ENCODE data around the gene ITGB8. TPM values are rescaled to one million over a fixed set of nuclear protein-coding genes. Genes with fewer than 3 reads are reported as not detected.
A peak's percentile ranks its signal among the peaks of the same experiment; 100 is the strongest.

Gene ITGB8
- total RNA-seq, 1 donor from 2014 or later, result 0.03 TPM

DNA sequence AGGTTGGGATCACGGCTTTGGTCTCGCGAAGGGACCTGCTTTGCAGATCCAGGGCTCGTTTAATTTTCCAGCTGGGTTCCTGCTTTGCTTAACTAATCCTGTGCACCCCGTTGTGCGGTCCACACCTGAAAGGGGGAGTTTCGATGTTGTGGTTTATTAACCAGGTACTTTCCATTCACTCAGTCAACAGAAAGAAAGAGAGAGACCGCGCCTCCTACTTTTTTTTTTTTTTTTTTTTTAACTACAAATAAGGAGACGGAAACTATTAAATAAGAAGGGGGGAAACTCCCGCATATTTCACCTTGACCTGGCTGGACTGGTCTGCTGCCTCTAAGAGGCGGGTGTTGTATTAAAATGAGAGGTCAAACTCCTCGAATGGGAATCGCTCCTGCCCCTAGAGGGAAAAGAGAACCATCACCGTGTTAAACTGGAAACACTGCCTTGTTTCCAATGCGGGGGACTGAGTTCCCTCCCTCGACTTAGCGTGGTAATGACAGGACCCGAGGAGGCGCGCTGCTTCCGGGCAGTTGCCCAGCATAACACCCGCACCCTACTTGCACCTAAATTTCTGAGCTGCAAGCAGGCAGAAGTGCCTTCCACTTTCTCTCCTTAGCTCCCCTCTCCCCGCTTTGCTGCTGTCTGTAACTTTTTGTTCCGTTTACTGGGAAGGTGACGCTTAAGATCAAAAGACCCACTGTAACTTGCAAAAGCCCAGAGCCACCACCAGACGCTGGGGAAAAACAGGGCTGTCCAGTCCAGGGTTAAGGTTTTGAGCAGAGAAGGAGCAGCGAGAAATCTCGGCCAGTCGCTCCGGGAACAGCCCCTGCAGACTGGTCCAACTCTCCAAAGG lies 1.1 kb upstream of the ITGB8 start:
- no peaks in the 10 kb centered on the region for H3K9me3 Mint-ChIP-seq
- peaks cover 67% of the 10 kb centered on the region for H3K27me3 Mint-ChIP-seq (ENCODE audit: insufficient read depth)
- H3K27ac Mint-ChIP-seq, result peak overlapping the region; percentile 77
- H3K4me1 Mint-ChIP-seq (ENCODE audit: low read depth), result peaks cover 26% of the 10 kb centered on the region
- intact Hi-C loops (cut with micrococcal nuclease), result loop anchor here (1.0 to 2.0 kb wide), 2 partner anchors 52 to 621 kb away; partner anchors contain the start of gene POLR1F
- H3K4me3 Mint-ChIP-seq, result peak overlapping the region; percentile 88
- no peak for DNase-seq (ENCODE audit: low spot score)
- no peaks in the 10 kb centered on the region for H3K36me3 Mint-ChIP-seq (ENCODE audit: low read depth)

DNA sequence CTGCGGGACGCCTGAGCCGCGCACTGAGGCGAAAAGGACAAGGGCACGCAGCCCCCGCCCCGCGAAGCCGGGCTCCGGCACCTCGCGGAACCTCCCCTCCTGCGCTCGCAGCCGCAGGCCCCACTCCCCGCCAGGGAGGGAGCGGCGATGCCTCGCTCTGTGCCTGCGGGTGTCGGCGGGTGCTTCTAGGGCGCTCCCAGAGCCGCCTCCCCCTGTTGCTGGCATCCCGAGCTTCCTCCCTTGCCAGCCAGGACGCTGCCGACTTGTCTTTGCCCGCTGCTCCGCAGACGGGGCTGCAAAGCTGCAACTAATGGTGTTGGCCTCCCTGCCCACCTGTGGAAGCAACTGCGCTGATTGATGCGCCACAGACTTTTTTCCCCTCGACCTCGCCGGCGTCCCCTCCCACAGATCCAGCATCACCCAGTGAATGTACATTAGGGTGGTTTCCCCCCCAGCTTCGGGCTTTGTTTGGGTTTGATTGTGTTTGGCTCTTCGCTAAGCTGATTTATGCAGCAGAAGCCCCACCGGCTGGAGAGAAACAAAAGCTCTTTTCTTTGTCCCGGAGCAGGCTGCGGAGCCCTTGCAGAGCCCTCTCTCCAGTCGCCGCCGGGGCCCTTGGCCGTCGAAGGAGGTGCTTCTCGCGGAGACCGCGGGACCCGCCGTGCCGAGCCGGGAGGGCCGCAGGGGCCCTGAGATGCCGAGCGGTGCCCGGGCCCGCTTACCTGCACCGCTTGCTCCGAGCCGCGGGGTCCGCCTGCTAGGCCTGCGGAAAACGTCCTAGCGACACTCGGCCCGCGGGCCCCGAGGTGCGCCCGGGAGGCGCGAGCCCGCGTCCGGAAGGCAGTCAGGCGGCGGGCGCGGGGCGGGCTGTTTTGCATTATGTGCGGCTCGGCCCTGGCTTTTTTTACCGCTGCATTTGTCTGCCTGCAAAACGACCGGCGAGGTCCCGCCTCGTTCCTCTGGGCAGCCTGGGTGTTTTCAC lies 519 bp downstream of the ITGB8 start:
- intact Hi-C loops (cut with micrococcal nuclease), result loop anchor here (1.0 to 2.0 kb wide), 2 partner anchors 54 to 622 kb away; partner anchors contain the start of gene POLR1F
- Mint-ChIP-seq H3K4me1 (ENCODE audit: low read depth) (peaks cover 26% of the 10 kb centered on the region), H3K27me3 (ENCODE audit: insufficient read depth) (peaks cover 62% of the 10 kb centered on the region), H3K27ac (peak overlapping the region; percentile 25), H3K4me3 (peak overlapping the region; percentile 66), H3K9me3 (no peaks in the 10 kb centered on the region), H3K36me3 (ENCODE audit: low read depth) (no peaks in the 10 kb centered on the region)
- DNase-seq (ENCODE audit: low spot score), result peak; percentile 1

DNA sequence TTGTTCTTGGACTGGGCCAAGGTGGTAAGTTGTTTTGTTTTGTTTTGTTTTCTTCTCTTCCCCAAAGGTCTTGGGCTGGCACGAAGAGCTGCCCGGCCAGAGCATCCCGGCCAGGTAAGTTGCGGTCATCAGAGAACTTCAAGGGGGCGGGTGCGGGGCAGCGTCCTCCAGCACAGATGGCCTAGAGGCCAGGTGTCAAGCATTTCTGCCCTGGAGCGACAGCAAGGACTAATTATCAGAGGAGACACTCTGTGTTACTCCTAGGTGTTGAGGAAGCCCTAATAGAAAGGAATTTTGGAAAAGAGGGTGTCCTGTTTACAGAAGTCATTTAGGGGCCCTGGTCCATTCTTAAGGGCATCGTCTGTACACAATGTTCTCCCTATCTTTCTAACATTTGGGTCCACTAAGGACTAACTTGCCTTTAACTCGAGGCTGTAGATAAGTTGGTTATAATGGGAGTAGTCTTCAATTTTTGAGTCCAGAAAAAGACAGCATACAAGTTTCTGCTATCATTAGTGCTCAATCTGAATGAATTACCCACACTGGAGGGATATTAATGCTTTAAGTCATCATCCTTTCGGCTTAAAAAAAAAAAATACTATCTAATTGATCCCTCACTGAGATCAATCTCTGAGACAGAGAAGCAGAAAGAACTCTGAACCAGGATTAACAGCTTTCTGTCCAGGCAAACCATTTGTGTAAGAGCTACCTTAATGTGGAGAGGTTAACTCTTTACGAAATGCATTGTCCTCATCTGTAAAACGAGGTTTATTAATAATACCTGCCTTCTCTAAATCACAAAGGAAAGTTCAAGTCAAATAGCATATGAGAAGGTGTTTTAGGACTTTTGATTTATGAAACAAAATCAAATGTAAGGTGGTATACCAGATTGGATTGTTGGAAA lies 1.5 kb downstream of the ITGB8 start:
- H3K4me3 Mint-ChIP-seq, result peak overlapping the region; percentile 66
- H3K4me1 Mint-ChIP-seq (ENCODE audit: low read depth), result peaks cover 26% of the 10 kb centered on the region
- H3K36me3 Mint-ChIP-seq (ENCODE audit: low read depth), result no peaks in the 10 kb centered on the region
- H3K27ac Mint-ChIP-seq, result no peak overlapping the region
- no peak for DNase-seq (ENCODE audit: low spot score)
- intact Hi-C loops (cut with micrococcal nuclease), result loop anchor here (2.0 kb wide), 1 partner anchor 623 kb away; the partner anchor contains the start of gene POLR1F
- H3K27me3 Mint-ChIP-seq (ENCODE audit: insufficient read depth), result peaks cover 55% of the 10 kb centered on the region
- H3K9me3 Mint-ChIP-seq, result no peaks in the 10 kb centered on the region

DNA sequence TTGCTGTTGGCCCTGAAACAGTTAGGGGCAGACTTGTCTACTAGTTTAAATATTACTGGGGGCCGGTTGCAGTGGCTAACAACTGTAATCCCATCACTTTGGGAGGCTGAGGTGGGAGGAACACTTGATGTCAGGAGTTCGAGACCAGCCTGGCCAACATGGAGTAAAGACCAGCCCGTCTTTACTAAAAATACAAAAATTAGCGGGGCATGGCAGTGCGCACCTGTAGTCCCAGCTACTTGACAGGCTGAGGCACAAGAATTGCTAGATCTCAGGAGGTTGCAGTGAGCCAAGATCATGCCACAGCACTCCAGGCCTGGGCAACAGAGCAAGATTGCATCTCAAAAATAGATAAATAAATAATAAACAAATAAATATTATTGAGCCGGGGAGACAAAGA lies 7.6 kb downstream of the ITGB8 start:
- H3K27ac Mint-ChIP-seq, result no peak overlapping the region
- H3K4me3 Mint-ChIP-seq, result no peak overlapping the region
- peaks cover 6% of the 10 kb centered on the region for H3K27me3 Mint-ChIP-seq (ENCODE audit: insufficient read depth)
- no peaks in the 10 kb centered on the region for H3K36me3 Mint-ChIP-seq (ENCODE audit: low read depth)
- intact Hi-C loops (cut with micrococcal nuclease), result no loop called here
- H3K4me1 Mint-ChIP-seq (ENCODE audit: low read depth), result no peaks in the 10 kb centered on the region
- no peak for DNase-seq (ENCODE audit: low spot score)
- H3K9me3 Mint-ChIP-seq, result no peaks in the 10 kb centered on the region

DNA sequence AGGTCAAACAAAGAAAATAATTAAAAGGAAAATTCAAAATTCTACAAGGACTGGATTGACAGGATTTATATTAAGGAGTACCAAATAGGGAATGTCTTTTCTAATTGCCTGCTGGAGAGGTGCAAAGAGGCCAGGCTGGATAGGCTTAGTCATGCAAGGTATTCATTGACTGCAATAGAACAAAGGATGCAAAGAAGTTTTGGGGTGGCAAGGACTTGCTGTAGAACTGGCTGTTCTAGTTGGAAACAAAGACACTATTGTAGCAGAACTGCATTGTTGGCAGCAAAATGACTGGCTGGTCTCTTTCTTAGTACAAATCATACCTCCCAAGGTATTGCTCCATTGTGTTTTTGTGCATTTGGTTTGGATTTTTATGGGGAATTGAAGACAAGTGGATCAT lies 10.1 kb downstream of the ITGB8 start:
- Mint-ChIP-seq H3K4me1 (ENCODE audit: low read depth) (no peaks in the 10 kb centered on the region), H3K27me3 (ENCODE audit: insufficient read depth) (no peaks in the 10 kb centered on the region), H3K27ac (no peak overlapping the region), H3K9me3 (no peaks in the 10 kb centered on the region), H3K4me3 (no peak overlapping the region), H3K36me3 (ENCODE audit: low read depth) (no peaks in the 10 kb centered on the region)
- DNase-seq (ENCODE audit: low spot score), result no peak
- intact Hi-C loops (cut with micrococcal nuclease), result no loop called here

DNA sequence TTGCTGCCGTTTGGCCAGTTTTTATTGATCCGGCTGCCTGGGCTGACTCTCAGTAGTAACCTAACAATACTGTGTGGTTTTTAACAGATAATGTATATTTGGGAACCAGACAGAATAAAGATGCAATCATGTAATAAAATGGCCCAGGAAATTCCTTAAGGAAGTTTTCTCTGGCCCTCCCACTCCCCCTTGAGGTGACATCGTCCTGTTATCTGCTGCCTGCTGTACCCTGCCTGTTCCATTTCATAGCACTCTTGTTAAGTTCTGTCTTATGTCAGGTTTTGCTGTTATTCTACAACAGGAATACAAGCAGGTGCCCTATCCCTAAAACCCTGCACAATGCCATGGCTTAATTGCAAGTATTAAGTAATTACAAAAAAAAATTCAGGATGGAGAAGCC lies 12.5 kb downstream of the ITGB8 start:
- no peaks in the 10 kb centered on the region for H3K9me3 Mint-ChIP-seq
- H3K36me3 Mint-ChIP-seq (ENCODE audit: low read depth), result no peaks in the 10 kb centered on the region
- no peak overlapping the region for H3K4me3 Mint-ChIP-seq
- no peaks in the 10 kb centered on the region for H3K4me1 Mint-ChIP-seq (ENCODE audit: low read depth)
- intact Hi-C loops (cut with micrococcal nuclease), result no loop called here
- DNase-seq (ENCODE audit: low spot score), result no peak
- H3K27ac Mint-ChIP-seq, result no peak overlapping the region
- no peaks in the 10 kb centered on the region for H3K27me3 Mint-ChIP-seq (ENCODE audit: insufficient read depth)

DNA sequence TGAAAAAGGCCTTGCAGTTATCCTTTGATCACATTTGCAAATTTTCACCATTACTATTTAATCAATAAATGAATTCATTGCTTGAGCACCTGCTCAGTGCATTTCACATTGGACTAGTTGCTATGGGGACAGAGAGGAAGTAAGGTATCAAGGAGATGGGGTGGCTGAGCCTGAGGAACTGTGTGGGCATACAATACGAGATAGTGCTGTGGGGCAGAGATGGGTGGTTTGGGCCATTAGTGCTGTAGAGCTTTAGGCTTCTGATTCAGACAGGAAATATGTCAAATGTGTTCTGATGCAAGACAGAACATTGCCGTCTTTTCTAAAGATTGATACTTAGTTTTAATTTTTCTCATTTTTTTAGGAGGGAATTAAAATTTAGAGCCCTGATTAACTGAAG lies 13.2 kb downstream of the ITGB8 start:
- Mint-ChIP-seq H3K36me3 (ENCODE audit: low read depth) (no peaks in the 10 kb centered on the region), H3K4me1 (ENCODE audit: low read depth) (no peaks in the 10 kb centered on the region), H3K4me3 (no peak overlapping the region), H3K9me3 (no peaks in the 10 kb centered on the region), H3K27ac (no peak overlapping the region), H3K27me3 (ENCODE audit: insufficient read depth) (no peaks in the 10 kb centered on the region)
- intact Hi-C loops (cut with micrococcal nuclease), result no loop called here
- no peak for DNase-seq (ENCODE audit: low spot score)

DNA sequence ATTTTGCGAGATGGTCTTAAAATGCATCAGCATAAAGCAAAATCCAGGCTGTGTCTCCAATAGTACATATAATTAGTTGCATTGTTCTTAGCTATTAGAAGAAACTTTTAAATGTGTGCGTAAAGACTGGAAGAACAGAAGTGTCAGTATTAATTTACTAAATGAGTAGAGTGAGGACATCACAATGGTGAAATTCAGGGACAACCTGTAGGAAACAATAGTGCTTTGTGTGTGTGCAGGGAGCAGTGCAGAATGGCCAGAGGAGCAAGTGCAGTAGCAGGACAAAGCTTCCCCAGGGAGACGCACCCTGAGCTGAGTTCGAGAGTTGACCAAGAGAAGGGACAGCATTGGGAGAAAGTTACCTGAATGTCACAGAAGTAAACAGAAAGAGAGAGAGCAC lies 13.7 kb downstream of the ITGB8 start:
- Mint-ChIP-seq H3K36me3 (ENCODE audit: low read depth) (no peaks in the 10 kb centered on the region), H3K9me3 (no peaks in the 10 kb centered on the region), H3K4me3 (no peak overlapping the region), H3K27ac (no peak overlapping the region), H3K4me1 (ENCODE audit: low read depth) (no peaks in the 10 kb centered on the region), H3K27me3 (ENCODE audit: insufficient read depth) (no peaks in the 10 kb centered on the region)
- intact Hi-C loops (cut with micrococcal nuclease), result no loop called here
- DNase-seq (ENCODE audit: low spot score), result no peak

DNA sequence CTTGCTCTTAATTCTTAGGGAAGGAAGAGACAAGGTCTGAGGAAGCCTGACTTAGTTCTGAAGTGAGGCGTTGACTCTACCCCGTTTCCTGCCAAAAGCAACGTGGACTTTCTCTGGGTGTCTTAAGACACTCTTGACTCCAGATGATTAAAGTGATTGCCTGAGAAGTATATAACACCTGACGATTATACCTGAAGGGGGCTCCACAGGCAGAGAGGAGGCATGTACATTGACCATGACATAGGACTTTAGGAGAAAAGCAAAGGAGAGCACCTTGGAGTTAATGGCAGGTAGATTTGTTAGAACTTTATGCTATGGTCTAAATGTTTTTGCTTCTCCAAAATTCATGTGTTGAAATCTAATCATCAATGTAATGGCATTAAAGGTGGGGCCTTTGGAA lies 15.9 kb downstream of the ITGB8 start:
- no peaks in the 10 kb centered on the region for H3K9me3 Mint-ChIP-seq
- H3K27ac Mint-ChIP-seq, result no peak overlapping the region
- H3K27me3 Mint-ChIP-seq (ENCODE audit: insufficient read depth), result no peaks in the 10 kb centered on the region
- no peak overlapping the region for H3K4me3 Mint-ChIP-seq
- H3K36me3 Mint-ChIP-seq (ENCODE audit: low read depth), result no peaks in the 10 kb centered on the region
- H3K4me1 Mint-ChIP-seq (ENCODE audit: low read depth), result no peaks in the 10 kb centered on the region
- DNase-seq (ENCODE audit: low spot score), result no peak
- intact Hi-C loops (cut with micrococcal nuclease), result no loop called here

DNA sequence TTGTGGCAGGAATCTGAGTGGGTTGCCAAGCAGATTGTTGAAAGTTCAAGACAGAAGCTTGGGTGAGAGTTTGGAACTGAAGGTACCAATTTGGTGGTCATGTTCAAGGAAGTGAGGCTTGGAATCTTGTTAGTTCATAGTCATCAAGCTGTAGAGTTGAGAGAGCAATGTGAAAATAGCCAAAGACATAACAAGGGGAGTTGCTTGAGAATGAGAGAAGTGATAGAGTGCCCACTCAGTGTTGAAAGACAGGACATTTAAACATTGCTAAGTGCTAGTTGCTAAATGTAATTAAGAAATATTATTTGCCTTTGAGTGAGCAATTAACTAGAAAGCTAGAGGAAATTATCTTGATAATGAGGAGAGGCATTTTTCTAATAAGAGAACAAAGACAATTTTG lies 17.0 kb downstream of the ITGB8 start:
- H3K9me3 Mint-ChIP-seq, result no peaks in the 10 kb centered on the region
- intact Hi-C loops (cut with micrococcal nuclease), result no loop called here
- no peak overlapping the region for H3K4me3 Mint-ChIP-seq

DNA sequence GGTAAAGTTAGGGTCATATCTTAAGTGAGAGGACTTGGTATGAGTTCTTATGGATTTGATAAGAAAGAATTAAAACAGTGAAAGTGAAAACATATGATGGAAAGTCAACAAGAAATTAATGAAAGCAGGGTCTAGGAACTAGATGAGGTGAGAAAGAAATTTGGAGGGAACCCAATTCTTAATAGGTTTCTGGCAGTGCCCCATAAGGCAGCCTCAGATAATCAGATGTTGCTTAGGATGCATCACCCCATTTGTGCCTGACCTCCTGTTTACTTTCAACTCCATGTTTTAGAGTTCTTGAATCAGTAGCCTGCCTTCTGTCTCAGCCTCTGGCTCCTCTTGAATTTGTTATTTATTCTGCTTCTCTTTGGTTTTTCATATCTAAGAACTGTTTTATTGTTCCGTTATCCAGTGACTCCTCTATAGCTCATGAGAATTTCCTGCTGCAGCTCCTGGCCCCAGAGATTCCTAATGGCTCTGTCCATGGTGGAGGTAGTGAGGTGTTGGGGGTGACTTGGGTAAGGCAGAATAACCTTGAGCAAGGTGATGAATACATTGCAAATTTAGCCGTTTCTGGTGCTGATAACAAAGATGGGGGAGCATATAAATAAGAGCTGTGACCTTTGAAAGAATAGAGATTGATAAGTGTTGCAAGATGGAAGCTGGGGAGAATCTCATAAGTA lies 17.6 kb downstream of the ITGB8 start:
- intact Hi-C loops (cut with micrococcal nuclease), result no loop called here

More for the DNA sequence above, 17.0 kb downstream of the ITGB8 start:
- Mint-ChIP-seq H3K36me3 (ENCODE audit: low read depth) (no peaks in the 10 kb centered on the region), H3K27me3 (ENCODE audit: insufficient read depth) (no peaks in the 10 kb centered on the region), H3K27ac (no peak overlapping the region), H3K4me1 (ENCODE audit: low read depth) (no peaks in the 10 kb centered on the region)
- no peak for DNase-seq (ENCODE audit: low spot score)

DNA sequence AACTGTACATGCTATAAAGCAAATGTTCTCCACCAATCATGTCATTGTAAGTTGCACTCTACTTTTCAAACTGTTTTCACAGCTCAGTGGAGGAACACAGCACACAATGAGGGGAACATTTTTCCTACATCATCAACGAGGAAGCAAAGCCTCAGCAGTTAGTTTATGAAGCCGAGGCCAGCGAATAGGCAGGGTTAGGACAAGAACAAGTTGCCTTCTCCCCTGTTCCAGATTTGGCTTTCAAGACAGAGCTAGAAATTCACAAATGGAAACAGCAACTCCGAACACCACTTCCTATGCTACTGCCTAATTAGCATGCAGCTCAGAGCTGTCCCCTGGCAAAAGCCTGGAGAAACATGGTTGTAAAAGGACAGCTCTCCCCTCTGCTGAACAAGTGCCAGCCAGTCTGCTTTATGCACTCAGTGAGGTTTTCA lies 19.8 kb downstream of the ITGB8 start:
- no peaks in the 10 kb centered on the region for H3K27me3 Mint-ChIP-seq (ENCODE audit: insufficient read depth)
- no peaks in the 10 kb centered on the region for H3K9me3 Mint-ChIP-seq
- H3K4me1 Mint-ChIP-seq (ENCODE audit: low read depth), result no peaks in the 10 kb centered on the region
- no peak overlapping the region for H3K4me3 Mint-ChIP-seq
- H3K27ac Mint-ChIP-seq, result no peak overlapping the region
- no peak for DNase-seq (ENCODE audit: low spot score)
- intact Hi-C loops (cut with micrococcal nuclease), result no loop called here
- H3K36me3 Mint-ChIP-seq (ENCODE audit: low read depth), result no peaks in the 10 kb centered on the region

More for the DNA sequence above, 17.6 kb downstream of the ITGB8 start:
- H3K36me3 Mint-ChIP-seq (ENCODE audit: low read depth), result no peaks in the 10 kb centered on the region
- no peak overlapping the region for H3K27ac Mint-ChIP-seq
- H3K9me3 Mint-ChIP-seq, result no peaks in the 10 kb centered on the region
- DNase-seq (ENCODE audit: low spot score), result no peak
- no peaks in the 10 kb centered on the region for H3K4me1 Mint-ChIP-seq (ENCODE audit: low read depth)
- no peak overlapping the region for H3K4me3 Mint-ChIP-seq
- H3K27me3 Mint-ChIP-seq (ENCODE audit: insufficient read depth), result no peaks in the 10 kb centered on the region
